Measurements from ENCODE around the gene ZNF81.
"Not testable (repeated sequence)": the region's sequence is repeated elsewhere in the genome, so short reads cannot be mapped to it uniquely, and the experiment has no call there.

ZNF81 gene

DNA sequence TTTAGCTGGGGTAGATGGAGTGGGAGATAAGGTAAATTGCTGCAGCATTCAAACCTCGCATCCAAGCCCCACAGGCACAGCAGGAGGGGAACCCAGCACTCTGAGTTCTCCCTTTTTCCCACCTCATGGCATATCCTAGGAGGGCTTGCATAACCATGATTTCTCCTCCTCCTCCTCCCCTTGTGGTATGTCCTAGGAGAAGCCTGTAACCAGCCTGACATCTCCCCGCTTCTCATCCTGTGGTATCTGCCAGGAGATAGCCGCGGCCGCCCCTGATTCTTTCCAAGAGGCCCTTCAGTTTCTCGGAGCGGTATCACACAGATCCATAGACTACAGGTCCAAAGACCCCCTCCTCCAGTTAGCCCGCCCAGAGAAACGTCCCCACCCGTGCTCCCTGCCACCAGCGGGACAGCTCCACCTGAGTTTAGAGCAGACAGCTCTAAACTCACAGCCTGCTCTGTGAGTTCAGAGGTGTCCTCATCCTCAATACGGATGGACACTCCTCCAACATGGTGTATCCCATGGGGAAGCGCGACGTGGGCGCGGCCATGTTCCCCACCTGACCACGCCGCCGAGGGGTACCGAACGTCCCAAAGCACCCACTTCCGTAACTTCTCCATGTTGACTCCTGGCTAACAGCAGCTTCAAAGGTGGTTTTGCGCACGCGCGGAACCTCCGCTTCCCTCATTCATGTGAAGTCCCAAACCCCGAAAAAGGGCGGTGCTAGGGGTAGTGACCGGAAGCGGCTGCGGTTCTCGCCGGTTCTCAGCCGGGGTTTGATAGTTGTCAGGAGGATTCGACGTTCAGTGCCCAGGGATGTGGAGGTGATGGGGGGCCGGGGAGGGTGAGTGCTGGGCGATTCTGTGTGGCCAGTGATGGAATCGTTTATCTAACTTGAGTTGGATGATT lies at the start of gene ZNF81:
TSS of gene ZNF81 (plus strand) at position 739 of the 909 bp plus-strand sequence. CDS start 9,366 bp downstream, outside the sequence.
- peak; percentile 99 for DNase-seq

GRCh38 chrX:47796433-47796906 lies 40.2 kb upstream of the ZNF81 start:
- DNase-seq, result no peak

- DNase-seq, result no peak
These were observed 39.6 kb upstream of the ZNF81 start for GRCh38 chrX:47797084-47797483.

DNA sequence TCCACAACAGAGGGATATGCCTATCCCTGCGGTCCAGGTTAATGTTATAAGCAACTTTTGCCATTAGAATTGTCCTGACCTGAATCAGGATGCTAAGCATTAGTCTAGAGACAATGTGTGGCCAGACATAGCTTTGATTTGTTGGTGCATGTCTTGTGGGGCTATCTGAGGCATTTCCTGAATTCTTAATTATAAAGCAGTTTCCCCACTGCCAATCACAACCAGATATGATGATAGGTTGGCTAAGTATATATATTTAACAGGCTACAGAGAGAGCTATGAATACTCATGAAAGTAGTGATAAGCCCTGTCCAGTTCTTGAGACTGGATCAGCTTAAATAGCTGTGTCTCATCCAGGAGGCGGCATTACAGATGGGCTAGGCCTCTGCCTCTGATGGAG lies 37.8 kb upstream of the ZNF81 start:
- DNase-seq, result no peak

- DNase-seq, result peak; percentile 11
These were observed 34.1 kb upstream of the ZNF81 start for GRCh38 chrX:47802589-47802988.

- not testable (repeated sequence) for DNase-seq
These were observed 33.6 kb upstream of the ZNF81 start for GRCh38 chrX:47803103-47803502.

- DNase-seq, result no peak
These were observed 32.4 kb upstream of the ZNF81 start for GRCh38 chrX:47804315-47804714.

DNA sequence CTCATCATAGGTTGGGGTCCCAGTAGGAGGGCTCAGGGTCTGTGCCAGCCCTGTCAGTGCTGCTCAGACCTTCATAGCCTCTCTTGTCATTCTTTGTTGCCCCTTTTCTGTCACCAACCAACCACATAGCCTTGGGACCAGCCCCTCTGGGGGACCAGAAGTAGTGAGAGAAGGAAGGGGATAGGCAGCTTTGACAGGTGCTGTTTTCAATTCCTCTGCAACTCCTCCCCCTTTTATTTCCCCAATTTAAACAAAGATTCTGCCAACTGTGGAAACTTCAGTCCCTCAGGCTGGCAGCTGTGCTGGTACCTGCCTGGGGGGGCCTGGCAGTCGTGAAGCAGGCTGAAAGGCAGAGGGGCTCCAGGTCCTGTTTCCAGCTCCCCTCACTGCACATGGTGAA lies 30.9 kb upstream of the ZNF81 start:
- not testable (repeated sequence) for DNase-seq

- DNase-seq, result peak; percentile 18
These were observed 30.1 kb upstream of the ZNF81 start for GRCh38 chrX:47806415-47807271.

GRCh38 chrX:47807272-47807538 lies 29.5 kb upstream of the ZNF81 start:
- not testable (repeated sequence) for DNase-seq

DNA sequence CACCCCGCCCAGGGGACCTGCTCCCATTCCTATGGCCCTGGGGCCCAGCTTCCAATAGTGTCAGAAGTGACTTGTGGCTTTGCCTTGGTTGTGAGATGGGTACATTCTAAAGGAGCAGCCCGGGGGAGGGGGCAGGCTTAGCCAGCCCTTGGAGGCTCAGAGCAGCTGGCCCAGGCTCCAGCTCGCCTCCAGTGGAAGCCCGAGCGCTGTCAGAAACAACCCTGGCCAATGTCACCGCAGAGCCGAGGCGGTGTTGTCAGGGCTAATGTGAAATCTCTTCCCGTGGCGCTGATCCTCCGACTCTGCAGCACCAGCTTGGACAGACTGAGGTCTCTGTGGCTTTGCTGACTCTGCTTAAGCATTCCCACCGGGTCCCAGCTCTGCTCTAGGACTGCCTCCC lies 29.2 kb upstream of the ZNF81 start:
- peak; percentile 59 for DNase-seq

- DNase-seq, result no peak
These were observed 27.6 kb upstream of the ZNF81 start for GRCh38 chrX:47808904-47809788.

DNA sequence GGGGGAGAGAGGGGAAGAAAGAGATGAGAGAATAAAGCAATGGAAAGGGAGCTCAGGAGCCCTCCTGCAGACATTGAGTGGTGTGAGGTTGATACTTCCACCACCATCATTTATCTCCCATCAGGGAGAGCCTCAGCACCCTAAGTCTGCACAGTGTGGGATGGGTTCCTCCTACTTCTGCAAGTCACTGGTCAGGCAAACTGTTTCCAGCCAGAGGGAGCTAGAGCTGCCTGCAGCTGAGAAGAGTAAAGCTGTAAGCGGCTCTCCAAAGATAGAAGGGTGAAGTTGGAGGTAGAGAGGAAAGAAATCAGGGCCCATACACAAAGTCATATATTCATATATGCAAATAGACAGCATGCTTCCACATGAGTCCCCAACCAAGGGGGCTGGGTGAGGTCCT lies 21.9 kb upstream of the ZNF81 start:
- peak; percentile 3 for DNase-seq

DNA sequence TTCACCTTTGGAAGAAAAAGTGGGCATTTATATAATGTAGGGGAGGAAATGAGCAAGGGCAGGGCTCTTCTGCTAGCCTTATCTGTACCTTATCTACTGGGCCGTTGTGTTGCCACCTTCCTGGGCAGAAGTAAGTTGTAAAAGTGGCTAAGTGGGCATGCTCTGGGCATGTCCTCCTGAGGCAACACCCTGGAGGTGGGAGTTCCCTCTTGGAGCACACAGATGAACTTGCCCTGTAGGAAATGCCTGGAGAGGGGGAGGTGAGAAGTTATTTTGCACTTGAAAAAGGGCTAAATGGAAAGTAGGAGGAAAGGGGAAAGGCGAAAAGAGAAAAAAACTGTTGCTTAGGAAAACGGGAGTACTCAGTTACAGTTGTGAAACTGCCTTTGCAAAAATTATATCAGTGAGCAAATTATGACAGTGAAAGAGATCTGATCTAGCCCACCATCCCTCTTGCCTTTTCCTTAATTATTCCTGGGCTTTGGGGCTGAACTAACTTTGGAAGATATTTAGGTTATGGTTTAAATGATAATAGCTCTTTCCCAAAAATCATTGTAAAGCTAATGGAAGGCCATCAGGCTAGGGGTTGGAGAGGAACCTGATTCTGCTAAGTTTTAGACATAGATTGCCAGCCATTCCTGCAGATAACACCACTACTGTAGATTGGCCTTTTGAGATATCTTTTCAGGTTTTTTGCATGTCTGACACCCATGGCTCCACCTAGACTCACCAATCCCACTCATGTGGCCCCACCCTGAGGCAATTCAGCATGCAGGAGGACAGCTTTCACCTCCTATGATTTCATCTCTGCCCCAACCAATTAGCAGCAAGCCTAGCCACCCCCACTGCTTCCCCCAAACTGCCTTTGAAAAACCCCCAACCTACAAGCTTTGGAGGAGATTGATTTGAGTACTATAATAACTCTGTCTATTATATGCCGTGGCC lies 20.5 kb upstream of the ZNF81 start:
- DNase-seq, result no peak

GRCh38 chrX:47817421-47817820 lies 19.3 kb upstream of the ZNF81 start:
- DNase-seq, result no peak

GRCh38 chrX:47817897-47818296 lies 18.8 kb upstream of the ZNF81 start:
- no peak for DNase-seq

DNA sequence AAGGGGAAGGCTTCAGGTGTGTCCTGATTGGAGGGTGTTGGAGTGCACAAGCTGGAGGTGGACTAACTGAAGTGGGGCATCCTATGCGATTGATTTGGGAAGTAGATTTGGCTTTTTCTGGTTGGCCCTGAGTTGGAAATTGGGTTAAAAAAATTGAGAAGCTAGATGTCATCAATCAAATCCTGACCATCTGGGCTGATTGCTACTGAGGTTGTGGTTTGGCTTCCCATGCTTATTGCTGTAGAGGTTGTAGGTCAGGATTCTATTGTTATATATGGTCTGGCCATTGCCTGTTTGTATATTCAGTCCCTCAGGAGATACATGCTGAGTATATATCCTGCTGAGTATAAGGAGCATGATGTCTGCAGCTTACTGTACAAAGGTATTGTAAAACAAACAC lies 7.7 kb upstream of the ZNF81 start:
- DNase-seq, result no peak

- peak; percentile 70 for DNase-seq
These were observed 4.9 kb upstream of the ZNF81 start for GRCh38 chrX:47831788-47832187.

GRCh38 chrX:47838361-47838760 lies 1.7 kb downstream of the ZNF81 start:
- no peak for DNase-seq

DNA sequence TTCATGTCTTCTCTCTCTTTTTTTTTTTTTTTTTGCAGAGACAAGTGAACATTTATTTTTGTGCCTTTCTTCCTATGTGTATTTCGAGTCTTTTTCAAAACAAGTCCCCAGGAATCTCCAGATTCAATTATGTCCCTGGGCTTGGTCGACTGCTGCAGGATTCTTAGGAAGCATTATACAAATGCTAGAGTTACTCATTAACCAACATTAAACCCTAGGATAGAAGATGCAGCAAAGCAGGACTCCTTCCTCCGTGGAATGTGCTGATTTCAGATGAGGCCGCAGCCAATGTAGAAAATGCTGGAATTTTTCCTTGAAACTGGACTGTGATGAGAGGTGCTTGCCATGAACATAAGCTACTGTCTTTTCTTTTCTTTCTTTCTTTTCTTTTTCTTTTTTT lies 3.4 kb downstream of the ZNF81 start:
- no peak for DNase-seq

DNA sequence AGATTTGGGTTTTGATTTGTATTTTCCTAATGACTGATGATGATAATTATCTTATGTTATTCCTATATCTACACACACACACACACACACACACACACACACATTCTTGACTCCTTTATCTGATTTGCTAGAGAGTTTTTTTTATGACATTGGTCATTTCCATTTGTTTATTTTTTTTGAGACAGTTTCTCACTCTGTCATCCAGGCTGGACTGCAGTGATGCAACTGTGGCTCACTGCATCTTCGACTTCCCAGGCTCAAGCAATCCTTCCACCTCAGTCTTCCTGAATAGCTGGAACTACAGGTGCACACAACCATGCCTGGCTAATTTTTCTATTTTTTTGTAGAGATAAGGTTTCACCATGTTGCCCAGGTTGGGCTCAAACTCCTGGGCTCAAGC lies 6.7 kb downstream of the ZNF81 start:
- no peak for DNase-seq

GRCh38 chrX:47844117-47844516 lies 7.4 kb downstream of the ZNF81 start:
- DNase-seq, result no peak
